Liver (tissue), 3 donors: ENCODE data around the gene USP33.

Source experiments
- GABPA ChIP-seq, 2 donors: IDR thresholded peaks in 1 of 2; conservative IDR thresholded peaks in 1 of 2; 2 replicates each; pipeline ENCODE4 v1.6.1; 2016; ENCODE audit warnings: antibody characterized with exemption in 2 of 2, mild to moderate bottlenecking in 1 of 2, moderate library complexity in 1 of 2
- RAD21 ChIP-seq, 2 donors: IDR thresholded peaks; 2 replicates each; pipeline ENCODE4 v1.6.1; 2016; ENCODE audit warnings: antibody characterized with exemption in 2 of 2, mild to moderate bottlenecking in 2 of 2
- RXRA ChIP-seq, 2 donors: IDR thresholded peaks; 2 replicates each; pipeline ENCODE4 v1.6.1; 2017 to 2018; ENCODE audit warnings: antibody characterized with exemption in 2 of 2, mild to moderate bottlenecking in 1 of 2
- SP1 ChIP-seq: IDR thresholded peaks from 2 replicates; pipeline ENCODE4 v1.6.1; 2018; ENCODE audit warnings: antibody characterized with exemption, mild to moderate bottlenecking
- TF ChIP-seq, protein P1 (sequence below): fragments of 150-350 bp; IDR thresholded peaks from 2 replicates; pipeline ENCODE4 v1.5.1; 2017; ENCODE audit warnings: improper control_type of control experiment, low read depth, low read length; ENCODE audit not compliant: missing input control
- TF ChIP-seq, protein P2 (sequence below): IDR thresholded peaks from 2 replicates; pipeline ENCODE4 v1.6.1; 2016; ENCODE audit warnings: antibody characterized with exemption, mild to moderate bottlenecking
- TF ChIP-seq, protein P3 (sequence below): IDR thresholded peaks from 2 replicates; pipeline ENCODE4 v1.6.1; 2016; ENCODE audit warnings: antibody characterized with exemption
- donor health status: healthy.
- donor health status: healthy.

DNA sequence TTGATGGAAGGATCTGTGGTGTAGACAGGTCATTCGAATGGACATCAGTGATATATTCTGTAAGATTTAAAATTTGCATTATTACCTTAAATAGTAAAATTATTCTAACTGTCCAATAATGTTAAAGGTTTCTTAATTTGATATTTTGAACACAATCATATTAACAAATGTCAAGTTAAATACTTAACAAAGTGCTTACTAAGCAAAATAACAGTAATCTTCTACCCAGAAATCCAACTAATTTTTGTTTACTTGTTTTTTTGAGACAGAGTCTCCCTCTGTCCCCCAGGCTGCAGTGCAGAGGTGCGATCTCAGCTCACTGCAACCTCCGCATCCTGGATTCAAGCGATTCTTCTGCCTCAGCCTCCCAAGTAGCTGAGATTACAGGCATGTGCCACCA, 33.9 kb downstream of the USP33 start:
- TF ChIP-seq, protein P1, sequence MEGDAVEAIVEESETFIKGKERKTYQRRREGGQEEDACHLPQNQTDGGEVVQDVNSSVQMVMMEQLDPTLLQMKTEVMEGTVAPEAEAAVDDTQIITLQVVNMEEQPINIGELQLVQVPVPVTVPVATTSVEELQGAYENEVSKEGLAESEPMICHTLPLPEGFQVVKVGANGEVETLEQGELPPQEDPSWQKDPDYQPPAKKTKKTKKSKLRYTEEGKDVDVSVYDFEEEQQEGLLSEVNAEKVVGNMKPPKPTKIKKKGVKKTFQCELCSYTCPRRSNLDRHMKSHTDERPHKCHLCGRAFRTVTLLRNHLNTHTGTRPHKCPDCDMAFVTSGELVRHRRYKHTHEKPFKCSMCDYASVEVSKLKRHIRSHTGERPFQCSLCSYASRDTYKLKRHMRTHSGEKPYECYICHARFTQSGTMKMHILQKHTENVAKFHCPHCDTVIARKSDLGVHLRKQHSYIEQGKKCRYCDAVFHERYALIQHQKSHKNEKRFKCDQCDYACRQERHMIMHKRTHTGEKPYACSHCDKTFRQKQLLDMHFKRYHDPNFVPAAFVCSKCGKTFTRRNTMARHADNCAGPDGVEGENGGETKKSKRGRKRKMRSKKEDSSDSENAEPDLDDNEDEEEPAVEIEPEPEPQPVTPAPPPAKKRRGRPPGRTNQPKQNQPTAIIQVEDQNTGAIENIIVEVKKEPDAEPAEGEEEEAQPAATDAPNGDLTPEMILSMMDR: no peak
- TF ChIP-seq, protein P2, sequence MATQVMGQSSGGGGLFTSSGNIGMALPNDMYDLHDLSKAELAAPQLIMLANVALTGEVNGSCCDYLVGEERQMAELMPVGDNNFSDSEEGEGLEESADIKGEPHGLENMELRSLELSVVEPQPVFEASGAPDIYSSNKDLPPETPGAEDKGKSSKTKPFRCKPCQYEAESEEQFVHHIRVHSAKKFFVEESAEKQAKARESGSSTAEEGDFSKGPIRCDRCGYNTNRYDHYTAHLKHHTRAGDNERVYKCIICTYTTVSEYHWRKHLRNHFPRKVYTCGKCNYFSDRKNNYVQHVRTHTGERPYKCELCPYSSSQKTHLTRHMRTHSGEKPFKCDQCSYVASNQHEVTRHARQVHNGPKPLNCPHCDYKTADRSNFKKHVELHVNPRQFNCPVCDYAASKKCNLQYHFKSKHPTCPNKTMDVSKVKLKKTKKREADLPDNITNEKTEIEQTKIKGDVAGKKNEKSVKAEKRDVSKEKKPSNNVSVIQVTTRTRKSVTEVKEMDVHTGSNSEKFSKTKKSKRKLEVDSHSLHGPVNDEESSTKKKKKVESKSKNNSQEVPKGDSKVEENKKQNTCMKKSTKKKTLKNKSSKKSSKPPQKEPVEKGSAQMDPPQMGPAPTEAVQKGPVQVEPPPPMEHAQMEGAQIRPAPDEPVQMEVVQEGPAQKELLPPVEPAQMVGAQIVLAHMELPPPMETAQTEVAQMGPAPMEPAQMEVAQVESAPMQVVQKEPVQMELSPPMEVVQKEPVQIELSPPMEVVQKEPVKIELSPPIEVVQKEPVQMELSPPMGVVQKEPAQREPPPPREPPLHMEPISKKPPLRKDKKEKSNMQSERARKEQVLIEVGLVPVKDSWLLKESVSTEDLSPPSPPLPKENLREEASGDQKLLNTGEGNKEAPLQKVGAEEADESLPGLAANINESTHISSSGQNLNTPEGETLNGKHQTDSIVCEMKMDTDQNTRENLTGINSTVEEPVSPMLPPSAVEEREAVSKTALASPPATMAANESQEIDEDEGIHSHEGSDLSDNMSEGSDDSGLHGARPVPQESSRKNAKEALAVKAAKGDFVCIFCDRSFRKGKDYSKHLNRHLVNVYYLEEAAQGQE: no peak
- no peak for TF ChIP-seq GABPA (IDR thresholded peaks at IDR 0.05 in 1 of 2, conservative IDR thresholded peaks at IDR 0.05 in 1 of 2)
- TF ChIP-seq RXRA (IDR thresholded peaks at IDR 0.05): no peak
- TF ChIP-seq, protein P3, sequence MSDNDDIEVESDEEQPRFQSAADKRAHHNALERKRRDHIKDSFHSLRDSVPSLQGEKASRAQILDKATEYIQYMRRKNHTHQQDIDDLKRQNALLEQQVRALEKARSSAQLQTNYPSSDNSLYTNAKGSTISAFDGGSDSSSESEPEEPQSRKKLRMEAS: no peak
- TF ChIP-seq RAD21 (IDR thresholded peaks at IDR 0.05): no peak
- no peak for TF ChIP-seq SP1
